ENCODE results near the gene LGALS8.
"Not testable (repeated sequence)": the region's sequence is repeated elsewhere in the genome, so short reads cannot be mapped to it uniquely, and the experiment has no call there.

The LGALS8 gene

GRCh38 chr1:236523704-236524141 is at the start of gene LGALS8:
LGALS8 (plus strand) TSS chr1:236523982; CDS start chr1:236526071, 2,089 bp downstream.
- ATAC-seq (peak; percentile 84), DNase-seq (peak; percentile 91)

- no peak for DNase-seq
Observed at GRCh38 chr1:236476019-236476418, 47.8 kb upstream of the LGALS8 start.

GRCh38 chr1:236480758-236481436 is 42.9 kb upstream of the LGALS8 start:
- no peak for DNase-seq
- ATAC-seq = no peak

More at GRCh38 chr1:236476019-236476418, 47.8 kb upstream of the LGALS8 start:
- ATAC-seq = no peak

GRCh38 chr1:236484310-236484971 is 39.3 kb upstream of the LGALS8 start:
- no peak for ATAC-seq

GRCh38 chr1:236486356-236487002 is 37.3 kb upstream of the LGALS8 start:
- DNase-seq = no peak
- ATAC-seq = no peak

More at GRCh38 chr1:236484310-236484971, 39.3 kb upstream of the LGALS8 start:
- DNase-seq = no peak

- ATAC-seq, DNase-seq: not testable (repeated sequence)
Observed at GRCh38 chr1:236489161-236489560, 34.6 kb upstream of the LGALS8 start.

- DNase-seq (no peak), ATAC-seq (peak; percentile 74)
Observed at GRCh38 chr1:236489710-236490377, 33.9 kb upstream of the LGALS8 start.

- DNase-seq = no peak
- no peak for ATAC-seq
Observed at GRCh38 chr1:236491469-236492136, 32.2 kb upstream of the LGALS8 start.

GRCh38 chr1:236492378-236492777 is 31.4 kb upstream of the LGALS8 start:
- no peak for DNase-seq
- no peak for ATAC-seq

GRCh38 chr1:236494082-236494481 is 29.7 kb upstream of the LGALS8 start:
- DNase-seq (no peak), ATAC-seq (no peak)

- DNase-seq (no peak), ATAC-seq (no peak)
Observed at GRCh38 chr1:236494586-236495466, 29.0 kb upstream of the LGALS8 start.

- no peak for DNase-seq
- no peak for ATAC-seq
Observed at GRCh38 chr1:236495467-236496112, 28.2 kb upstream of the LGALS8 start.

GRCh38 chr1:236497908-236498307 is 25.9 kb upstream of the LGALS8 start:
- no peak for DNase-seq
- no peak for ATAC-seq

GRCh38 chr1:236501093-236501492 is 22.7 kb upstream of the LGALS8 start:
- no peak for ATAC-seq
- DNase-seq = no peak

GRCh38 chr1:236502579-236502971 is 21.2 kb upstream of the LGALS8 start:
- ATAC-seq = no peak

GRCh38 chr1:236502972-236503639 is 20.7 kb upstream of the LGALS8 start:
- ATAC-seq = no peak

More at GRCh38 chr1:236502579-236502971, 21.2 kb upstream of the LGALS8 start:
- DNase-seq = no peak

GRCh38 chr1:236504338-236504737 is 19.4 kb upstream of the LGALS8 start:
- not testable (repeated sequence) for ATAC-seq, DNase-seq

More at GRCh38 chr1:236502972-236503639, 20.7 kb upstream of the LGALS8 start:
- peak; percentile 23 for DNase-seq

- no peak for ATAC-seq
- no peak for DNase-seq
Observed at GRCh38 chr1:236507022-236507700, 16.6 kb upstream of the LGALS8 start.

GRCh38 chr1:236508593-236509027 is 15.2 kb upstream of the LGALS8 start:
- ATAC-seq = peak; percentile 3
- no peak for DNase-seq
